ENCODE data around the gene STXBP5L.

GRCh38 chr3:121111914-121112612, 204.1 kb downstream of the STXBP5L start:
- TF ChIP-seq ESRRG (CRISPR knock-in tag; IDR thresholded peaks at IDR 0.05) (no peak), OSR1 (CRISPR knock-in tag; IDR thresholded peaks at IDR 0.05) (no peak), ZNF70 (CRISPR knock-in tag; IDR thresholded peaks at IDR 0.05) (no peak), ISL1 (CRISPR knock-in tag; IDR thresholded peaks at IDR 0.05) (no peak), TSHZ2 (CRISPR knock-in tag; IDR thresholded peaks at IDR 0.05) (no peak), RARB (CRISPR knock-in tag; IDR thresholded peaks at IDR 0.05) (no peak), ZC3H10 (CRISPR knock-in tag; IDR thresholded peaks at IDR 0.05) (no peak), ZFP30 (CRISPR knock-in tag; IDR thresholded peaks at IDR 0.05) (no peak), CREB5 (CRISPR knock-in tag; IDR thresholded peaks at IDR 0.05; ENCODE audit: low read depth) (no peak), PATZ1 (CRISPR knock-in tag; IDR thresholded peaks at IDR 0.05; ENCODE audit: borderline replicate concordance) (no peak)

Data from SK-N-SH treated with all-trans-retinoic acid at 6 μM for 48 hours (cell line).